Thoracic aorta (tissue), 2 donors: ENCODE measurements around the gene PFDN6. TPM values are rescaled to one million over a fixed set of nuclear protein-coding genes. Genes with fewer than 3 reads are reported as not detected.

Experiments used
- ATAC-seq: fragments of 150-250 bp; one replicate; pipeline ENCODE4 v1.8.0; 2017; ENCODE audit warnings: low read depth; ENCODE audit not compliant: insufficient number of reproducible peaks, low FRiP score
- DNase-seq: peaks from one replicate; pipeline ENCODE4 v3.0.0-alpha.2; 2020; ENCODE audit warnings: low spot score
- H3K27ac ChIP-seq, 2 donors: fragments of 200-600 bp; sonication (generic); 1 replicate in 1 of 2; 2 replicates in 1 of 2; pipeline ENCODE4 v1.5.1; 2016; ENCODE audit warnings: mild to moderate bottlenecking in 2 of 2, moderate library complexity in 2 of 2
- H3K27me3 ChIP-seq: fragments of 200-600 bp; sonication (generic); replicated peaks from 2 replicates; pipeline ENCODE4 v1.6.0; 2016; ENCODE audit warnings: mild to moderate bottlenecking; ENCODE audit not compliant: insufficient read depth
- H3K36me3 ChIP-seq: fragments of 200-600 bp; sonication (generic); one replicate; pipeline ENCODE4 v1.5.1; 2016
- H3K4me1 ChIP-seq, 2 donors: fragments of 200-600 bp; sonication (generic); 1 replicate in 1 of 2; 2 replicates in 1 of 2; pipeline versions ENCODE4 v1.5.1 to v1.6.0; 2016; ENCODE audit warnings: low read depth in 2 of 2, mild to moderate bottlenecking in 1 of 2; ENCODE audit not compliant: control insufficient read depth in 1 of 2
- H3K4me3 ChIP-seq: fragments of 200-600 bp; sonication (generic); 2 replicates; pipeline ENCODE4 v1.5.1; 2016; ENCODE audit warnings: mild to moderate bottlenecking
- H3K9me3 ChIP-seq: fragments of 200-600 bp; sonication (generic); 2 replicates; pipeline ENCODE4 v1.5.1; 2016
- total RNA-seq, 2 donors: library from RNA; depleted of rRNA; stranded (reverse); fragments of >200 nt; gene quantifications; one replicate each; pipeline versions ENCODE4 v1.1.0 to v1.2.3, GENCODE V29; 2016
- TF ChIP-seq, protein P1 (sequence below): fragments of 200-600 bp; sonication (generic); IDR thresholded peaks from one replicate; pipeline ENCODE4 v1.5.1; 2019; ENCODE audit warnings: antibody characterized with exemption

Gene PFDN6
- total RNA-seq, 2 donors from 2014 or later: 26.8 to 31.9 TPM

DNA sequence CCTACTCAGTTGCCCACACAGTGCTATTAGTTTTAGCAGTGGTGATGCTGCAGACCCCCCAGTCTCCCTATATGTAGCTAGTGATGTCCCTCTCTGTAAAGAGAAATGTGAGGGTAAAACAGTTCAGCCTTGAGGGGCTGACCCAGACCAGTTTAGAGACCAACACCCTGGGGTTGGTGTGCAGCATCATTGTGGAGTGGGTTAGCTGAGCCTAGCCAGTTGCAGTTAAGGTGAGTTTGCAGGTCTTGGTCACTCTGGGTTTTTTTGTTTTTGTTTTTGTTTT is 12.9 kb upstream of the PFDN6 start:
- Histone ChIP-seq H3K4me1 (peaks cover 27 to 52% of the 10 kb centered on the region in 2 donors), H3K4me3 (peak overlapping the region; percentile 86), H3K9me3 (no peaks in the 10 kb centered on the region), H3K27me3 (no peaks in the 10 kb centered on the region), H3K36me3 (peaks cover 10% of the 10 kb centered on the region), H3K27ac (peak overlapping the region; percentile 88 to 95)
- DNase-seq: no peak
- TF ChIP-seq, protein P1, sequence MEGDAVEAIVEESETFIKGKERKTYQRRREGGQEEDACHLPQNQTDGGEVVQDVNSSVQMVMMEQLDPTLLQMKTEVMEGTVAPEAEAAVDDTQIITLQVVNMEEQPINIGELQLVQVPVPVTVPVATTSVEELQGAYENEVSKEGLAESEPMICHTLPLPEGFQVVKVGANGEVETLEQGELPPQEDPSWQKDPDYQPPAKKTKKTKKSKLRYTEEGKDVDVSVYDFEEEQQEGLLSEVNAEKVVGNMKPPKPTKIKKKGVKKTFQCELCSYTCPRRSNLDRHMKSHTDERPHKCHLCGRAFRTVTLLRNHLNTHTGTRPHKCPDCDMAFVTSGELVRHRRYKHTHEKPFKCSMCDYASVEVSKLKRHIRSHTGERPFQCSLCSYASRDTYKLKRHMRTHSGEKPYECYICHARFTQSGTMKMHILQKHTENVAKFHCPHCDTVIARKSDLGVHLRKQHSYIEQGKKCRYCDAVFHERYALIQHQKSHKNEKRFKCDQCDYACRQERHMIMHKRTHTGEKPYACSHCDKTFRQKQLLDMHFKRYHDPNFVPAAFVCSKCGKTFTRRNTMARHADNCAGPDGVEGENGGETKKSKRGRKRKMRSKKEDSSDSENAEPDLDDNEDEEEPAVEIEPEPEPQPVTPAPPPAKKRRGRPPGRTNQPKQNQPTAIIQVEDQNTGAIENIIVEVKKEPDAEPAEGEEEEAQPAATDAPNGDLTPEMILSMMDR: no peak
- ATAC-seq: no peak

DNA sequence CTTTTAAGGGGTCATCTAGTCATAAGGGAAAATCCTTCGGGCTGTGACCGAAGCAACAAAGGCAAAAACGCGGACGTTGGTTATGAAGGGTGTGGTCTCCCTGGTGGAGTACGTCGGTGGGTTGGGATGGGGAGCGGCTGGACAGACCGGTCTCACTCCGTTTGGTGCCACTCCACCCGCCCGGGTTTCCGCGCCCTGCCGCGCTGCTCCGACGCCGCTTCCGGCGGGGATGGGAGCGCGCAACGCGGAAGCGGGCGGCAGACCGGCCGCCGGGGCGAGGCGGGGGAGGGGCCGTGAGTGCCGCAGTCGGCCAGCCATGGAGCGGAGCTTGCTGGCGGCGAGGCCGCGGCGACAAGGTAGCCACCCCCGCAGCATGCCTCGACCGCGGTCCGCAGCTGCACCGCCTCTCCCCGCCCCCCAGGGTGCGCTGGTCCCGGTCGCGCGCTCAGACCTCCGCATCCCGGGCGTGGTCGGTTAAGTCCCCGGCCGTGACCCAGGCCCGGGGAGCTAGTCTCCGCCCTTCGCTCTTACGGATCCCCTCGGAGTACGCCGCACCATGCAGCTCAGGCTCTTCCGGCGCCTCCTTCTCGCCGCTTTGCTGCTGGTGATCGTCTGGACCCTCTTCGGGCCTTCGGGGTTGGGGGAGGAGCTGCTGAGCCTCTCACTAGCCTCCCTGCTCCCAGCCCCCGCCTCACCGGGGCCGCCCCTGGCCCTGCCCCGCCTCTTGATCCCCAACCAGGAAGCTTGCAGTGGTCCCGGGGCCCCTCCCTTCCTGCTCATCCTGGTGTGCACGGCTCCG is 12.3 kb upstream of the PFDN6 start, which contains the start of gene B3GALT4:
Gene B3GALT4 (plus strand): TSS at position 260 of the 799 bp plus-strand sequence. CDS start 297 bp downstream, at position 557.
- H3K27ac ChIP-seq: peak within 1 kb of the TSS; percentile 88 to 95
- TF ChIP-seq, protein P1: peak; percentile 56
- no peaks in the 10 kb centered on the region for H3K27me3 ChIP-seq
- peak within 1 kb of the TSS; percentile 86 for H3K4me3 ChIP-seq
- DNase-seq (peak; percentile 33), ATAC-seq (peak; percentile 39)
- peaks cover 10% of the 10 kb centered on the region for H3K36me3 ChIP-seq
- H3K9me3 ChIP-seq: no peaks in the 10 kb centered on the region
- H3K4me1 ChIP-seq: peaks cover 27 to 51% of the 10 kb centered on the region in 2 donors

DNA sequence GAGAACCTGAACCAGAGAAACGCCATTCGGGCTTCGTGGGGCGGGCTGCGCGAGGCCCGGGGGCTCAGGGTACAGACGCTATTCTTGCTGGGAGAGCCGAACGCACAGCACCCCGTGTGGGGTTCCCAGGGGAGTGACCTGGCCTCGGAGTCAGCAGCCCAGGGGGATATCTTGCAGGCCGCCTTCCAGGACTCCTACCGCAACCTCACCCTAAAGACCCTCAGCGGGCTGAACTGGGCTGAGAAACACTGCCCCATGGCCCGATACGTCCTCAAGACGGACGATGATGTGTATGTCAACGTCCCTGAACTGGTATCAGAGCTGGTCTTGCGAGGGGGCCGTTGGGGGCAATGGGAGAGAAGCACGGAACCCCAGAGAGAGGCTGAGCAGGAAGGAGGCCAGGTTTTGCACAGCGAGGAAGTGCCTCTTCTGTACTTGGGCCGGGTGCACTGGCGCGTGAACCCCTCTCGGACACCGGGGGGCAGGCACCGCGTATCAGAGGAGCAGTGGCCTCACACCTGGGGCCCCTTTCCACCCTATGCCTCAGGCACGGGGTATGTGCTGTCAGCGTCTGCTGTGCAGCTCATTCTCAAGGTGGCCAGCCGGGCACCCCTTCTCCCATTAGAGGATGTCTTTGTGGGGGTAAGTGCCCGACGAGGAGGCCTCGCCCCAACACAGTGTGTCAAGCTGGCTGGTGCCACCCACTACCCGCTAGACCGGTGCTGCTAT is 11.6 kb upstream of the PFDN6 start:
- H3K36me3 ChIP-seq: peaks cover 10% of the 10 kb centered on the region
- peak overlapping the region; percentile 86 for H3K4me3 ChIP-seq
- DNase-seq: no peak
- H3K27ac ChIP-seq: peak overlapping the region; percentile 88 to 95
- H3K4me1 ChIP-seq: peaks cover 22 to 44% of the 10 kb centered on the region in 2 donors
- TF ChIP-seq, protein P1: no peak
- H3K9me3 ChIP-seq: no peaks in the 10 kb centered on the region
- H3K27me3 ChIP-seq: no peaks in the 10 kb centered on the region
- no peak for ATAC-seq

DNA sequence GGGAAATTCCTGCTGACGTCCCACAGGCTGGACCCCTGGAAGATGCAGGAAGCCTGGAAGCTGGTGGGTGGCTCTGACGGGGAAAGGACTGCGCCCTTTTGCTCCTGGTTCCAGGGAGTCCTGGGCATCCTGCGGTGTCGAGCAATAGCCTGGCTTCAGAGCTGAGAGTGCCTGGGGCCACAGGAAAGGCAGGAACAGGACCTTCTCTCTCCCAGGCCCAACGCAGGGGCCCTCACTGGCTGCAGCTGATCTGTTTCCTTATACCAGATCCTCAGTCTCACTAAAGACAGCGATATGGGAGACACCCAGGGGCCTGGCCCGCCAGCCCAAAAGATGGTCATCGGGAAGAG is 11.0 kb upstream of the PFDN6 start:
- Histone ChIP-seq H3K4me1 (peaks cover 16 to 38% of the 10 kb centered on the region in 2 donors), H3K27ac (peak overlapping the region in 1 of 2 donors; percentile 95), H3K4me3 (peak overlapping the region; percentile 86), H3K9me3 (no peaks in the 10 kb centered on the region), H3K27me3 (no peaks in the 10 kb centered on the region), H3K36me3 (peaks cover 10% of the 10 kb centered on the region)
- DNase-seq (no peak), ATAC-seq (no peak)
- TF ChIP-seq, protein P1: no peak

DNA sequence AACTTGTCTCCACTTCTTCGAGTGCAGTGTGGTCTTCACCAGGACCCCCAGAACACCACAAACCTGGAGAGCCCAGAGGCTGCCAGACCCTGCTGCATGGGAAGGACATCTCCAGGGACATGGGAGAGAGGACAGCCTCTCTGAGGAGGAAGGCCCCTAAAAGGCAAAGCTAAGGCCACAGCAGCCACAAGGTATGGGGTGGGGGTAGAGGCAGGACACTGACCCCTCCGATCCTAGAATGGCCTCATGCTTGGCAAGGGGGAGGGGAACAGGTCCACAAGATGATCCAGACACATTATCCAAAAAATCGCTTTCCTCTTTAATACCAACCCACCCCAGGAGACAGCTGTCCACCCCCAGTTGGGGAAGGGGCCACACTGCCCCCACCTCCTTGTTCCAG is 10.6 kb upstream of the PFDN6 start:
- H3K36me3 ChIP-seq: peaks cover 10% of the 10 kb centered on the region
- H3K9me3 ChIP-seq: no peaks in the 10 kb centered on the region
- H3K4me3 ChIP-seq: no peak overlapping the region
- peaks cover 16 to 34% of the 10 kb centered on the region in 2 donors for H3K4me1 ChIP-seq
- no peaks in the 10 kb centered on the region for H3K27me3 ChIP-seq
- ATAC-seq (no peak), DNase-seq (no peak)
- no peak overlapping the region for H3K27ac ChIP-seq
- TF ChIP-seq, protein P1: no peak
